ENCODE results near the gene NFE2L1. TPM values are rescaled to one million over a fixed set of nuclear protein-coding genes. Genes with fewer than 3 reads are reported as not detected.

NFE2L1 gene
- total RNA-seq, 1 donor from 2014 or later, result 445 TPM

- Mint-ChIP-seq H3K27ac (ENCODE audit: unreplicated experiment) (peak within 1 kb of the TSS; percentile 87), H3K4me3 (ENCODE audit: unreplicated experiment) (peak within 1 kb of the TSS; percentile 90), H3K9me3 (ENCODE audit: low read depth) (no peaks in the 10 kb centered on the region), H3K27me3 (ENCODE audit: low read depth) (no peaks in the 10 kb centered on the region), H3K36me3 (ENCODE audit: low read depth) (peaks cover 4% of the 10 kb centered on the region), H3K4me1 (ENCODE audit: low read depth) (peaks cover 36% of the 10 kb centered on the region)
- TF ChIP-seq CTCF (IDR thresholded peaks at IDR 0.05), result peak; percentile 46
- DNase-seq (ENCODE audit: low spot score), result peak; percentile 95
These were observed 59.2 kb downstream of the NFE2L1 start, which contains the start of gene SNX11 for GRCh38 chr17:48107137-48108055. Gene SNX11, plus strand, starts transcription at chr17:48107766. Its CDS starts 4,278 bp downstream, at chr17:48112044.

- DNase-seq (ENCODE audit: low spot score), result peak; percentile 28
- peaks cover 36% of the 10 kb centered on the region for H3K4me1 Mint-ChIP-seq (ENCODE audit: low read depth)
- no peak for TF ChIP-seq CTCF (IDR thresholded peaks at IDR 0.05)
- peaks cover 6% of the 10 kb centered on the region for H3K36me3 Mint-ChIP-seq (ENCODE audit: low read depth)
- H3K27ac Mint-ChIP-seq (ENCODE audit: unreplicated experiment), result no peak overlapping the region
- H3K4me3 Mint-ChIP-seq (ENCODE audit: unreplicated experiment), result no peak overlapping the region
- H3K27me3 Mint-ChIP-seq (ENCODE audit: low read depth), result no peaks in the 10 kb centered on the region
- H3K9me3 Mint-ChIP-seq (ENCODE audit: low read depth), result no peaks in the 10 kb centered on the region
These were observed 62.6 kb downstream of the NFE2L1 start for GRCh38 chr17:48110761-48111160.

Small RNA genes lying within 50 kb of the gene (microRNA-seq; reads per million reads assigned to microRNA genes)
- gene MIR152 (ENCODE audit: borderline number of aligned reads), result 2,184 reads per million, percentile 84 among the genes with 10 or more reads in this experiment

Other genes starting within 250 kb of the NFE2L1 start
- gene OSBPL7, start 226.6 kb upstream of the NFE2L1 start, total RNA-seq, result 17.4 to 28.1 TPM (median 20.3 TPM) in 3 replicates
- gene MRPL10, start 216.8 kb upstream of the NFE2L1 start, total RNA-seq, result 23.9 to 25.4 TPM (median 24.8 TPM) in 3 replicates
- gene LRRC46, start 216.7 kb upstream of the NFE2L1 start, total RNA-seq, result 0.35 to 0.65 TPM in 2 of 3 replicates, not detected in the other
- 14.9 to 32.9 TPM (median 15.7 TPM) in 3 replicates for gene SCRN2, start 207.1 kb upstream of the NFE2L1 start, total RNA-seq
- 0.05 to 0.15 TPM (median 0.08 TPM) in 3 replicates for gene SP6, start 197.2 kb upstream of the NFE2L1 start, total RNA-seq
- 13.5 to 16.8 TPM (median 16.0 TPM) in 3 replicates for gene SP2, start 152.1 kb upstream of the NFE2L1 start, total RNA-seq
- 6.3 to 9.0 TPM (median 8.2 TPM) in 3 replicates for gene PNPO, start 106.8 kb upstream of the NFE2L1 start, total RNA-seq
- not detected in 3 replicates for gene PRR15L, start 90.5 kb upstream of the NFE2L1 start, total RNA-seq
- gene CDK5RAP3, start 77.2 kb upstream of the NFE2L1 start, total RNA-seq, result 99.2 to 123 TPM (median 105 TPM) in 3 replicates
- gene COPZ2, start 10.6 kb upstream of the NFE2L1 start, total RNA-seq, result 157 to 228 TPM (median 219 TPM) in 3 replicates
- gene CBX1, start 53.1 kb downstream of the NFE2L1 start, total RNA-seq, result 73.6 to 78.2 TPM (median 74.9 TPM) in 3 replicates
- gene SNX11, start 59.4 kb downstream of the NFE2L1 start, total RNA-seq, result 22.3 to 24.7 TPM (median 22.5 TPM) in 3 replicates